ENCODE measurements around the gene SPACA9. TPM values are rescaled to one million over a fixed set of nuclear protein-coding genes. Genes with fewer than 3 reads are reported as not detected.

The SPACA9 gene
- total RNA-seq, 2 donors from 2014 or later: 2.7 to 3.7 TPM

DNA sequence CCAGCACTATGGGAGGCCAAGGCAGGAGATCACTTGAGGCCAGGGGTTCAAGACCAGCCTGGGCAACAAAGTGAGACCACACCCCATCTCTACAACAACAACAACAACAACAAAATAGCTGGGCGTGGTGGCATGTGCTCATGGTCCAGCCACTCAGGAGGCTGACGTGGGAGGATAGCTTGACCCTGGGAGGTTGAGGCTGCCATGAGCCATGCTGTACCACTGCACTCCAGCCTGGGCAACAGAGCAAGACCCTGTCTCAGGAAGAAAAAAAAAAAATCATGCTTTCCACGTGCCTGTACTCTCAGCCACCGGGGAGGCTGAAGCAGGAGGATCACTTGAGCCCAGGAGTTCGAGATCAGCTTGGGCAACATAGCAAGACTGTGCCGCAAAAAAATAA, 36.2 kb downstream of the SPACA9 start:
- intact Hi-C loops (cut with DNase I): no loop called here

DNA sequence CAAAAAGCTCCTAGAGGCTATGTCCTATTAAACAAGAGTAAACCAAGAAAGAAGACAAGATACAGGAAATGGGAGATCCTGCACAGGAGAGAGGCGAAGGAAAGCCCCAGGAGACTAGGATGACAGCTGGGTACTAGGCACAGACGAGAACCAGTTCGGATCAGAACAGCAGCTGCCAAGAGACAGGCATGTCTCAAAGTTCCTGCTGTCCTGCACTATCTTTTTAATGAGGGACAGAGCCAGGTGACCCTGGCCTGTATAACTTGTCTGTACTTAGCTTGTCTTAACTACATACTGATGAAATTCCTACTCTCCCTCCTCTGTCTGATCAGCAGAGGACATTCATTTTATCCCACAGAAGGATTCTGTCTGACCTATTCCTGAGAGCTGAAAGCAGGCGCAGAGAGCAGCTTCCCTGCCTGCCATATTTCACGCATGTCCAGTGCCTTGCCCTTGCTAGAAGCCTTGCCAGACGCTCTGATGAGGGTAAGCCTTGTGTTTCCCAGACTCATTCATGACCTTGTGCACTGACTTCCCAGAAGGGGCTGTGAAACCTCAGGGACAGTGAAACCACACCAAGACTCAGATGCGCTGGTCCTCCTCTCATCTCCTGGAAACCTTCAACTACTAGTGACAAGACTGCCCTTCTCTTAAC, 41.0 kb downstream of the SPACA9 start:
- intact Hi-C loops (cut with DNase I): no loop called here

More for the DNA sequence above, 36.2 kb downstream of the SPACA9 start:
- no peak for DNase-seq (ENCODE audit: low spot score)

DNA sequence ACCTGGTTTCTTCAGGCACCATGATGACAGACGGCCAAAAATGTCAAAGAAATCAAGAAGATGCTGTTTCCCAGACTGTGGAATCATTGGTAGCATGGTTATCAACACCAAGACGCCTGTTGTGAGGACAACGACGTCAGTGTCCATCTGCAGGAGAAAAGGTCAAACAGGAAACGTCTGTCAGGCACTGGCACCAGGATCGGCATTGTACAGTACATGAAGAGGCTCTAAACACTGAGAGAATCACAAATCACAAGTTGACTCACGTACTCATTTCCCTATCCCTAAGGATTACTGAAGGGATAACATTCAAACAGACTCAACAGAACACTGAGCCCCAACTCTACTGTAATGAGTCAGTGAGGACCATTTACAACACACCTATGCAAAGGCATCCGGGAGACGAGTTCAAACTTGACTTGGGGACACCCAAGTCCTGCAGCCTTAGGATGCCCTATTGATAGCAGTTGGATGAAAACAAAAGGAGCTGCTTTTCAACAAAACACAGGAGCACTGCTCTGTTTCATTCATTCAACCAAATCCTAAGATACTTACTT, 44.7 kb downstream of the SPACA9 start:
- intact Hi-C loops (cut with DNase I): no loop called here

More for the DNA sequence above, 41.0 kb downstream of the SPACA9 start:
- no peak for DNase-seq (ENCODE audit: low spot score)

DNA sequence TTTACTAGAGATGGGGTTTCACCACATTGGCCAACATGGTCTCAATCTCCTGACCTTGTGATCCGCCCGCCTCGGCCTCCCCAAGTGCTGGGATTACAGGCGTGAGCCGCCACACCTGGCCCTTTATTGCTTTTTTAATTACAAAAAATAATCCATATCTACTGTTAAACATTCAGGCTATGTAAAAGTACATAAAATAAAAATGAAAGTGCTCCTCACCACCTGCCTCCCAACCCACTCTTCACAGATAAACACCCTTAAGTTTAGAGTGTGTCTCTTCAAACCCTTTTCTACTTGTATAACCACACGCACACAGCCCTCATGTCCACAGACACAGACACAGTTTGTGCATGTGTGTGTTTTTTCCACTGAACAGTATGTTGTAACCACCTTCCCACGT, 49.0 kb downstream of the SPACA9 start:
- intact Hi-C loops (cut with DNase I): no loop called here
- no peak for DNase-seq (ENCODE audit: low spot score)

More for the DNA sequence above, 44.7 kb downstream of the SPACA9 start:
- DNase-seq (ENCODE audit: low spot score): no peak

DNA sequence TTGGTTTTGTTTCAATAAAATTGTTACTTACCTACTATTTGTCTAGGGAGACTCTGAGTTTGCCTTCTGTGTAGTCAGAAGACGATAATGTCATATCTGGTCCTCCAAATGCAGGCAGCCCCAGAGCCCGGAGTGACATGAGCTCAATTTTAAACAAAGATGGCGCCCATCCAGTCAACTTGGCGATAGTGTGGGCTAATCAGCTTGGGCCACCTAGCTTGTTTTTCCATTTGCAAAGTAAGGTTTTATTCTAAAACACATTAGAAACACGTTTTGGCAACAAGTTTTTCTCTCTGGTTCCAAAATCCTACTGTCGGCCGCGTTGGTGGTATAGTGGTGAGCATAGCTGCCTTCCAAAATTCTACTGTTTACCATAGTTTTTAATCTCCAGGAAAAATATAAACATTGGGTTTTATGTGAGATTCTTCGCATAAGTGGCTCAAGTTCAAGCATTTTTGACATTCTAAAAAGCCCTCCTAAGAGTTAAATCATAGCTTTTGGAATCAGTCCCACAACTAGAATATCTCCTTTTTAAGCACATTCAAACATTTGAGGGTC, 52.6 kb downstream of the SPACA9 start:
- DNase-seq (ENCODE audit: low spot score): no peak
- intact Hi-C loops (cut with DNase I): no loop called here

DNA sequence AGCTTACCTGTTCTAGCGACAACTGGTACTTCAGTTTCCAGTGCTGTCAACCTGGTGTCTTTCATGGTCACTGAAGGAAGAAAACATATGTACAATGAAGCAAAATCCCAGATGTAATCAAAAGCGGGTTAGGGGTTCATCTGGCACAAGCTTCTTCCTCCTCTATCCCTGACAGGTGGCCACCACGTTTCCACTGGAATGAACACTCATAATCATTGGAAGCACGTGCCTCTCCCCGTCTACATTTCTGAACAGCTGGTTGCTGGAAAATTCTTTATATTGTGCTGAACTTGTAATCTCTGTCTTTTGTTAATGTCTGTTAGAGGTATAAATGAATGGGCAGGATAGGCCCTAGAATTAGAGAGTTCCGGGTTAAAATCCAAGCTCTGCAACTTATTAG, 56.3 kb downstream of the SPACA9 start:
- intact Hi-C loops (cut with DNase I): no loop called here

DNA sequence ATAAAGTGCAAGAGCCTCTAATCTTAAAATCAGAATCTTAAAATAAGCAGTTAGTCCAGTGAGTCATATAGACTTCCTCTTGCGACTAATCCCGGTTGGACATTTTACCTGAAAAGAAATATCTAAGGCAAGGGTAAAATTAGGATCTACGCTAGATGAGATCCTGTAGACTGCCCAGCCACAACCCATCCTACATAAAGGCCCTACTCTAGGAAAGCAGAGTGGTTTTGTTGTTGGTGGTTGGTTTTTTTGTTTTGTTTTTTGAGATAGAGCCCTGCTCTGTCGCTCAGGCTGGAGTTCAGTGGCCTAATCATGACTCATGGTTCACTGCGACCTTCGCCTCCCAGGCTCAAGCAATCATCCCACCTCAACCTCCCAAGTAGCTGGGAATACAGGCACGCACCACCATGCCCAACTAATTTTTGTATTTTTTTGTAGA, 58.8 kb downstream of the SPACA9 start:
- intact Hi-C loops (cut with DNase I): no loop called here
- no peak for DNase-seq (ENCODE audit: low spot score)

More for the DNA sequence above, 56.3 kb downstream of the SPACA9 start:
- DNase-seq (ENCODE audit: low spot score): no peak

DNA sequence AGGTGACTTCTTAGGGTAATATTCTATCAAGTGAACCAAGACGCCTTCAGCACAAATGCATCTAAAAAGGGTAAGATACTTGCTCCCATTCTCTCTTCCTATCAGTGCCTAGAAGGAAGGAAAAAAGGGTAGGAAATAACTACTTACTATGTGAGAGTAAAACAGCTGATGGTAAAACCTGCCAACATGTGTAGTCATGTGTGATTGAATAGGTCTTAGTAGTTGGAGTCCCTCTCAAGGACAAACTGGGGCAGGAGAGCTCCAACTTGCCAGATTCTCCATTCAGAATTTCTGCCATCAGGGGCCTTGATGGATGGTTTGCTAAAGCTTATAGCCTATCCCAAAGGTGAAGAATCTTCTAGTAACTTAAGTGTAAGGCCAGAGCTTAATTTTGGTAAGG, 60.5 kb downstream of the SPACA9 start:
- DNase-seq (ENCODE audit: low spot score): no peak
- intact Hi-C loops (cut with DNase I): no loop called here

Other genes starting within 250 kb of the SPACA9 start
- 1 to 10 TPM; 6.8 to 6.9 TPM for gene DDX31, start 208.9 kb upstream of the SPACA9 start, total RNA-seq
- 1 to 10 TPM; 9.1 to 9.5 TPM for gene GTF3C4, start 208.4 kb upstream of the SPACA9 start, total RNA-seq
- gene AK8, start 614 bp upstream of the SPACA9 start, total RNA-seq: 1 to 10 TPM in 1 of 2 donors, under 1 TPM in 1; 0.24 to 1.3 TPM
- gene TSC1, start 65.7 kb downstream of the SPACA9 start, total RNA-seq: 10 to 100 TPM; 32.5 to 33.5 TPM
- not detected for gene GFI1B, start 99.8 kb downstream of the SPACA9 start, total RNA-seq
- 10 to 100 TPM; 25.9 to 27.9 TPM for gene GTF3C5, start 152.1 kb downstream of the SPACA9 start, total RNA-seq
- gene CEL, start 183.1 kb downstream of the SPACA9 start, total RNA-seq: 1 to 10 TPM in 1 of 2 donors, under 1 TPM in 1; 0.51 to 2.8 TPM
- gene RALGDS, start 242.3 kb downstream of the SPACA9 start, total RNA-seq: 10 to 100 TPM; 27.6 to 28.3 TPM